ENCODE data around the gene TMPRSS13.
"Not testable (repeated sequence)": the region's sequence is repeated elsewhere in the genome, so short reads cannot be mapped to it uniquely, and the experiment has no call there.

Gene TMPRSS13

GRCh38 chr11:117950301-117950700 lies 21.1 kb upstream of the TMPRSS13 start:
- peak; percentile 36 for DNase-seq (ENCODE audit: low spot score)

DNA sequence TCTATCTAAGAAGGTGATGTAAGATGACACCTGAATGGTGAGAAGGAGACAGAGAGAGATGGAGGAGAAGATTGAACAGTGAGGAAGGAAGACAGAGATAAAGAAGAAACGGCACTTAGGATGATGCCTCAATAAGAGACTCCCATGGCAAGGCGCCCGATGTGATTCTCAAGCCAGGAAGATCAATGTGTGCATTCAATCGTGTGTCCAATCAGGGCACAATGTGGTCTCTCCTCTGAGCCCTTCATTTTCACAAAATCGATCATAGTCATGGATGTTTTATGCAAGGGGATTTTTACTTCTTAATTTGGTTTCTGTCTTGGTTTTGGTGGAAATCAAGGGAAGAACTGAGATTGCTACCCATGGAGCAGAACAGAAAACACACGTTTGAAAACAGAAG lies 19.9 kb upstream of the TMPRSS13 start:
- DNase-seq (ENCODE audit: low spot score), result peak; percentile 21

- not testable (repeated sequence) for DNase-seq (ENCODE audit: low spot score)
Measured at GRCh38 chr11:117948466-117948865, 19.3 kb upstream of the TMPRSS13 start.

GRCh38 chr11:117947751-117948150 lies 18.5 kb upstream of the TMPRSS13 start:
- DNase-seq (ENCODE audit: low spot score), result peak; percentile 16

DNA sequence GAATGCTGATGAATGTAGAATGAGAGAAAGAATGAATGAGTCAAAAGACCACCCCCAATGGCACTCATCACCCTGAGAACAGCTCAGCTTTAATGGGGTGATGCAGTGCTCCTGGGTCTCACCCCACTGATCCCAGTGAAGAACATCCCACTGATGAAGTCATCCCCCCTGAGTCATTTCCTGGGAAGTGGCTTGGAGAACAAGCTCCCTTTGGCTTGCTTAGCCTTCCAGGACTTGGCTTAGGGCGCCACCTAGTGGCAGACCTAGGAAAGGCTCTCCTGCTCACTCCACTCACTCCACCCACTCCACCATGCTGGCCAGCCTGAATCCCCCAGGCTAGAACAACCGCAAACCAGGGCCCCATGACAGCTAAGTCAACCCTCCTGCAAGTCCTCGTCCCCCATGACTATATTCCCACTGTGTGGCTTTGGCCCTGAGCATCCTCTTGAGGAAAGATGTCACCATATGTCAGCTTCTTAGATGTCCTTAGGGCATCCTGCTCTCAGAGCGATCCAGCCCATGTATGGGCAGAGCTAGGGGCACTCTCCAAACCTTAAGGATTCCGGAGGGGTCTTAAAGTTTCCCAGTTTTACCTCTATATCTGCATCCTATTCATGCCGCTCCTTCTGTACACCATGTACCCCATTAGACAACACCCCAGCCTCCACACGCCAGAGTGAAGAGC lies 17.8 kb upstream of the TMPRSS13 start:
- peak; percentile 93 for DNase-seq (ENCODE audit: low spot score)

GRCh38 chr11:117946156-117946841 lies 17.1 kb upstream of the TMPRSS13 start:
- DNase-seq (ENCODE audit: low spot score), result peak; percentile 32

DNA sequence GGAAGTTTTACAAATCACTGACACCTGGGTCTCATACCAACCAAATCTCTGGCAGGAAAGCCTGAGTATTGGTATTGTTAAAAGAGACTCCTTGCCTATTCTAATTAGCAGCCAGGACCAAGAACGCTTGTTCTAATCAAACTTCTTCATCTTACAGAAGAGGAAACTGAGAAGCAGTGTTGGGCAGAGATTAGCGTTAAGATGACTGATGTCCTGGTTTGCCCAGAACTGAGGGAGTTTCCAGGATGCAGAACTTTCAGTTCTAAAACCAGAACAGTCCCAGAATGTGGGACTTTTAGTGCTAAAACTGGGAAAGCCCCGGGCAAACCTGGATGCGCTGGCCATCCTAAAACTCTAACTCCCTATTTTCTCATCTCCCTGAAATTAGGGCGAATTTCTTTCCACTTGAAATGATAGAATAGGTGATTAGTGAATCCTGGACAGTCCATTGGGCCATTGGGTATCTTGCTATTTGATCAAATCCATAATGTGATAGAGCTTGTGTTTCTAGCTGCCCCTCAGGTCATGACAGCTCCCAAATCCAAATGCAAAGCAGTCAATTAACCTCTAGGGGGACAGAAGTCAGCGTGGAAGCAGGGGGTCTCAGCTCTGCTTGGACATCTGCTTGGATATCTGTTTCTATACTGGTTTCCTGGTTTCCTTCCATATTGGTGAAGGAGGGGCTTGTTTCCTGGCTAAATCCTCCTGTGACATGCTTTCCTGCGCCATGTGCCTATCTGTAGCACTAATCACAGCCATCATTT lies 16.0 kb upstream of the TMPRSS13 start:
- DNase-seq (ENCODE audit: low spot score), result peak; percentile 51

DNA sequence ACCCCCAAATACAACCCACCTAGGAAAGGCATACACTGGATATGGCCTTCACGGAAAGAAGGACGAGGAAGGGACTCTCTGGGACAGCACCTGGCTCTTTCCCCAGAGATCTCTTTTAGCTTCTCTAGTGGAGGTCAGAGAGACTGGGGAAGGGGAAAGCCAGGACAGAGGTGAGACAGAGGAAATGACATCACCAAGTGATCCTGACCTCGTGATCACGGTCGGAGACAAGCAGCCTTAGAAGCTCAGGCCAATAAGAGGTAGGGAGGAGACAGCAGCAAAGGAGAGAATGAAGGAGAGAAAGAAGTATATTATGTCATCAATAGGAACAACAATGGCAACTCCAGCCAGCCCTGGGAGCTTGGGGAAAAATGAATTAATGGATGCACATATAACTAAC lies 15.4 kb upstream of the TMPRSS13 start:
- DNase-seq (ENCODE audit: low spot score), result no peak

GRCh38 chr11:117941976-117942654 lies 12.9 kb upstream of the TMPRSS13 start:
- no peak for DNase-seq (ENCODE audit: low spot score)

DNA sequence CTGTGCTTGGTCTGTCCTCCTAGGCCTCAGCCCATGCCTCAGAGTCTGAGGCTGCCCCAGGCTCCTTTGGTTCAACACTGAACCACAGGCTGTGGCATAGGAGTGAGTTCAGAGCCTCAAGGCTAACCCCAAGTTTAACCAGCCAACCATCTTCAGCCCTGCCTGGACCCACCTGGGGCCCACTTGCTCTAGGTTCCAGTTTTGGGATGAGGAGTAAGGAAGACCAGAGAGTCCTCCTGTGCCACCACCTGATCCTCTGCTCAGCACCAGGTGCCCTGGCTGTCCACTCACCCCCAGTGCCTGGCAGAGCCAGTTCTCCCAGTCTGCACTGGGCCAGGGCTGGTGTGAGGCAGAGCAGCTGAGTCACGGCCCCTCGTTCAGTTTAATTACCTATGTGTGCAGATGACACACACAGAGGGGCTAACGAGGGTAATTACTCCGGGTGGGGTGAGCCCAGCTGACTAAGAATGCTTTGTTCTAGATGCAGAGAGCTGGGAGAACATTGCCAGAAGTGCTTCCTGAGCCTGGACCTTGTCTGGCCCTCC lies 12.0 kb upstream of the TMPRSS13 start:
- no peak for DNase-seq (ENCODE audit: low spot score)

DNA sequence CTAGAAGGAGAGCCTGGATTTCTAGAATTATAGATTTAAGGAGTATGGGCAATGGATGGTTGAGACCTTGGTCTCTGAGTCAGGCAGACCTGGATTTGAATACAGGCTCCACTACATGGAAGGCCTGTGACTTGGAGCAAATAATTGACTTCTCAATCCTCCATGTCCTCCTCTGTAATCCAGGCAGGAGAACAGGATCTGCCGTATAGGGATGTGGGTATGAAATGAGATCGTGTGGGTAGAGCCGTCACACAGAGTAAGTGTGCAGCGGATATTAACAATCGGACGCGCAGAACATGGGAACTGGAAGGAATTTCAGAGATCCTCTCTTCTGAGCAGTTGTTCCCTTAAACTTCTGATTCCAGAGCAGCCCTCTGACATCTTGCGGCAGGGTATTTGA lies 11.5 kb upstream of the TMPRSS13 start:
- no peak for DNase-seq (ENCODE audit: low spot score)

DNA sequence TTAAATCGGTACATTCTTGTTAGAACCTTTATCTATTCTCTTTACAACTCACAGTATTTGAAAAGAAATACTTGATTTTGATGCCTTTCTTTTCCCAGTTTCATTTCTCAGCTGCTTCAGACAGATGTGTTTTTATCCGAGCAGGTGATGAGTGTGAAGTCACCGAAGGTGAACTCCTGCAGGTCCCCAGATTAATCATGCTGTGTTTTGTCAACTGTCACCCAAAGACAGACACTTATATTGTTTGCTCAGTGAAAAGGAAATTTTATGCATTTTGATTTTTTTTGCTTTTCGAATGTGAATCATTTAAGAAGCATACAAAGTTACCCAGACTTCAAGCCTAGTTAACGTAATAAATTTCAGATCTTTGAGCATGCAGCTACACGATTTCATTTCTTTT lies 7.8 kb upstream of the TMPRSS13 start:
- no peak for DNase-seq (ENCODE audit: low spot score)

DNA sequence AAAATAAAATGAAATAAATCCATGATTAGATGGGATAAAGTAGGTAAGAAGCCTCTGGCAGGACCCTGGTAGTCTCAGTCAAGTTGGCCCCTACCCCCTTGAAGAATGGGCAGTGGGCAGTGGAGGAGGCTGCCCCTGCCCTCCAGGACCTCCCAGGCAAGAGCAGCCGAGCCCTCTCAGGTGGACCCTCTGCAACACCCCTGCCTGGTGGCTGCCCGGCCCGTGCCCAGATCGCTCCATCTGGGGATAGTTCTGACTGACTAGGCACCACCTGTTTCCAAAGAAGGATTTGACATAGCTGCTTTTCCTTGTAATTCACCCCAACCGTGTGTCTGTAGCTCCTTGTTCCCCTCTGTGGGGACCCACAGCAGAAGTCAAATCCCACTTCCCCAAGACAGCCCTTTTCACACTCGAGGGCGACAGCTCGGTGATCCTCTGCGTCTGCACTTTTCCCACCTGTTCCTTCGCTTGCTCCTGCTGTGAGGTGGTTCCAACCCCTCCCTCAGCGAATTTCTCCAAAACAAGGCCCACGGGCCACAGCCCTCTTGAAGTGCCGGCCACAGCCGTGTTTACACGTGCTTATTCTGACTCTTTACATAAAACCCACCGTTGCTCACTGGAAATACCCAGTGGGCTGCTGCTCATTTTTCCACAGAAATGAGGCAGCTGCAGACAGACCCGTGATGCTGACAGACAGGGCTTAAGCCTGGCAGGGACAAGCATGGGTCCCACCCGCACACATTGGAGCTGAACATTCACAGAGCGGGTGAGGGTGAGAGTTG lies 5.5 kb upstream of the TMPRSS13 start:
- DNase-seq (ENCODE audit: low spot score), result no peak

DNA sequence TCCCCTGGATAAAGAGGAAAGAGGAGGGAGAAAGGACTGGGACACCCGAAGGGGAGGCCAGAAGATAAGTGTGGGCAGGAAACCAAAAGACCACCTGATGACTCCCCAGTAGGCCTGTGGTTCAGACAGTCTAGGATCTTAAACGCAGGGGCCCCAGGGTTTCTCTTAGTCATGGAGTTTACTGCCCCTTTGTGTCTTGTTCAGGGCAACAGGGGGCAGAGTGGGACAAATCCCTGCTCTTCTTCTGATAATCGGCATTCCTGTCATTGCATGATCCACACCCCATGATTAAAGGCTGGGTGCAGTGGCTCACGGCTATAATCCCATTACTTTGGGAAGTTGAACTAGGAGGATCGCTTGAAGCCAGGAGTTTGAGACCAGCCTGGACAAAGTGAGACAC lies 4.7 kb upstream of the TMPRSS13 start:
- DNase-seq (ENCODE audit: low spot score), result no peak

DNA sequence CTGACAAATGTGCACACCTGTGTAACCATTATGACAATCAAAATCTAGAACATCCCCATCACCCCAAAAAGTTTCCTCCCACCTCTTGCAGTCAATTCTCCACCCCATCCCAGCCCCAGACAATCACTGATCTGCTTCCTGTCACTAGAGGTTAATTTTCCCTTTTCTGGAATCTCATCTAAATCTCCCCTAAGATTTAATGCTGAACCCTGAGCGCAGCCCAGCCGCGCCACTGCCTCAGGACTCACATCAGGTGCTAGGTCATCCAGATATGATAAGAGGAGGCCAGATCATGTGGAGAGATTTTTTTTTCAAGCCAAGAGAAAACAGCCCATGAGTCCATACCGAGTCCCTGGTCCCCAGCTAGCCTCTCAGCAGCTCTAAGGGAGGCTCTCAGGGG lies 4.3 kb upstream of the TMPRSS13 start:
- DNase-seq (ENCODE audit: low spot score), result no peak

DNA sequence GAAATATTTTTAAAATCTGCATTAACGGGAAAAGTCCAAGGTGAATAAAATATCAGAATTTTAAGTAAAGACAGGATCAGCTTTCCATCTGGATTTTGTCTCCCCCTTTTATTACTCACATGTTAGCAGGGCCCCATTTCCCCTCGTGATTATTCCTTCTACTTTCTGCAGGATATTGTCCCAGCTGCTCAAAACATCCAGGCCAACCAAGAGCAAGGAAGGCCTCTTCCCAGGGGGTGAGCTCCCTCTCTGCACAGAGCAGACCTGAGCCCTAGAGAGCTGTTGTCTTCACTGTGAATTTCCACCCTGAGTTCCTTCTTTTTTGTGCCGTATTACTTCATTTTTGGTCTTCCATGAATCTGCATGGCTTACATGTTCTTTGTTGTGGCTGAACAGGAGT lies 3.7 kb upstream of the TMPRSS13 start:
- no peak for DNase-seq (ENCODE audit: low spot score)

DNA sequence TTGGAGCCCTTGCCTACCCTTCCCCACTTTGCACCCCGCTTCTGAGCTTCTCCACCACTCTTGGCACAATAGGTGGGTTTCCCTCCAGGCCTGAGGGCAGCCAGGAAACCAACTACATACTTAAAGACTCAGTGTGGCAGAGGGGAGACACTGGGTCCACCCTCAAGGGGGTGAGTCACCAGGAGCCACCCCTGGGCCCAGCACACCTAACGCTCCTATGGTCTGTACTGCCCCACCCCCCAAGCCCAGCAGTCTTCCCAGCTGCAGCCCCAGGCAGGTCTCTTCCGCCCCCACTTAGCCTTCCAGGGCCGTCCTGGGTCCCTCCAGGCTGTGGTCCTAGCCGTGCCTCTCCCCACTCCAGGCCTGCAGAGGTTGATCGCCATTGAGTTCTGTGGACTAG lies 3.2 kb upstream of the TMPRSS13 start:
- DNase-seq (ENCODE audit: low spot score), result no peak

- no peak for DNase-seq (ENCODE audit: low spot score)
Measured at GRCh38 chr11:117931971-117932370, 2.8 kb upstream of the TMPRSS13 start.

- DNase-seq (ENCODE audit: low spot score), result no peak
Measured at GRCh38 chr11:117931331-117931950, 2.2 kb upstream of the TMPRSS13 start.

GRCh38 chr11:117930668-117931330 lies 1.6 kb upstream of the TMPRSS13 start:
- no peak for DNase-seq (ENCODE audit: low spot score)

Measured in ecto neural progenitor cell (in vitro differentiated cells).